Islet precursor cell (in vitro differentiated cells): ENCODE results near the gene SPNS3.

Source experiments
- DNase-seq: peaks from one replicate; pipeline ENCODE4 v3.0.0-alpha.2; 2018

SPNS3 gene

DNA sequence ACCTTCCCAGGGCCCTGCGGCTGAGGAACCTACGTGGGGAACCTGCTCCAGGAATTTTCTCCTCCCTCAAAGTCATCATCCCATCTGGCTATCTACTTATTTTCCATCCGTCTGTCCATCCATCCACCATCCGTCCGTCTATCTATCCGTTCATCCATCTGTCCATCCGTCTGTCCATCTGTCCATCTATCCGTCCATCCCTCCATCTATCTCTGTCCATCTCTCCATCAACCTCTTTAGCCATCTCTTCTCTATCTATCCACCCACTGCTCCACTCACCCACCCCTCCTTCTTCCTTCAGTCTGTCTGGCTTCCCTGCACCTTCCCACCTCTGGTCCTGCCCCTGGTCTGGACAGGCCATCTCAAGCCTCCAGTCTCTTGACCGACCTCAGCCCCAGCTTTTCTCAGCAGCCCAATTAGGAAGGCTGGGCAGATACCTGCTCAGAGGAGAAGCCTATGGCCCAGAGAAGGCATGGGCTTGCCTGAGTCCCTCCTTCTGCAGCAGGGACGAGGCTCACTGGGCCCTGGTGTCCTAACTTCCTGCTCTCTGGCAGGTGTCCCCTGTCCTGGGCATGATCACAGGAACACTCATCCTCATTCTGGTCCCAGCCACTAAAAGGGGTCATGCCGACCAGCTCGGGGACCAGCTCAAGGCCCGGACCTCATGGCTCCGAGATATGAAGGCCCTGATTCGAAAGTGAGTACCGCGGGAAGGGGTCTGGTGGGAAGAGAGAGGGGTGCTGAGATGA is 98.4 kb downstream of the SPNS3 start:
- DNase-seq, result no peak

DNA sequence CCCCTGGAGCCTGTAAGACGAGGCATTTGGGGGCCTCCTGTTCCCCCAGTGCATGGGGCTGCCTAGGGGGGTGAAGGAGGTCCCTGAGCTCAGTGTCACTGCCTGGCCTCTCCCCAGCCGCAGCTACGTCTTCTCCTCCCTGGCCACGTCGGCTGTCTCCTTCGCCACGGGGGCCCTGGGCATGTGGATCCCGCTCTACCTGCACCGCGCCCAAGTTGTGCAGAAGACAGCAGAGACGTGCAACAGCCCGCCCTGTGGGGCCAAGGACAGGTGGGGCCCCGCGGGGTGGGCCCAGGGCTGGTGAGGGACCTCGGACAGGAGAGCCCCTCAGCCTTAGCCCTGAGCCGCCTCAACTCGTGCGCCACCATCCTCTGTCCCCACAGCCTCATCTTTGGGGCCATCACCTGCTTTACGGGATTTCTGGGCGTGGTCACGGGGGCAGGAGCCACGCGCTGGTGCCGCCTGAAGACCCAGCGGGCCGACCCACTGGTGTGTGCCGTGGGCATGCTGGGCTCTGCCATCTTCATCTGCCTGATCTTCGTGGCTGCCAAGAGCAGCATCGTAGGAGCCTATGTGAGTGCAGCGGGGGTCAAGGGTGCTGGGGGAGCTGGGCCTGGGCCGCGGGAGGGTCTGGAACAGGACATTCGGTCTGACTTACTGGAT is 99.3 kb downstream of the SPNS3 start:
- DNase-seq, result no peak

DNA sequence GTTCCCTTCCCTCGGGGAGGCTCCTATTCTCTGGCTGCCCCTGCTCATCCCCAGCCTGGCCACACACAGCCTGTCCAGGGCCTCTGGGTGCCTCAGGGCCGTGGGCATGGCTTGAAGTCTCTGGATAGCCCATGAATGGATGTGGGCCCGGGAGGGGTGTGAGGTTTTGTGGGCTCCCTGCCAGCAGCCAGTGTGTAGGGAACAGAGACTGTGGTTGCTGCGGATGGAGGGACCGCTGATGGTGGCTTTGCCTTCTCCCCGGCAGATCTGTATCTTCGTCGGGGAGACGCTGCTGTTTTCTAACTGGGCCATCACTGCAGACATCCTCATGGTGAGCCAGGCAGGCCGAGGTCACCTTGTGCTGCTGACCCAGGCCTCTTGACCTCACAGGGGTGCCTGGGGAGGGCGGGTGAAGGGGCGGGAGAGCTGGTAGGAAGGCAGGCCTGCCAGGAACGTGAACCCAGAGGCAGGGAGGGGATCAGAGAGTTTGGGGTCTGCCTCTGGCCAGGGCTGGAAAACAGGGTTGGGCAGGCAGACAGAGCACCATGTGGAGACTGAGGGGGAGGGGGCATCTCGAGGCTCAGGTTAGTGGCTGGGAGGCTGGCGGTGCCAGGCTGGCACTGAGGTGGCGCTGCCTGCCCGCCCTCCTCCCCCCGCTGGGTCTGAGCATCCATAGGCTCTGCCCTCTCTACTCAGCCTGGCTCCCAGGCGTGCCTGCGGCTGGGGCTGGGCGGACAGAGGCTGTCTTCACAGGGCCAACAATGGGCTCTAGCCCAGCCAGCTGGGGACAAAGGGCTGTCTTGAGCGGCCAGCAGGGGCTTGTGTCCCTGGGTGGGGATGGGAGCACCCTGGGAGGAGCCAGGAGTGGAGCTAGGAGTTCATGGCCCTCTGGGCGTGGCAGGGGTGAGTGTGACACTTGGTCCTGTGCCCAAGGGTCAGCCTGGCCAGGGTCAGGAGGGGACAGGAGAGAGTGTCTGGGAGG is 100.1 kb downstream of the SPNS3 start:
- DNase-seq, result no peak

DNA sequence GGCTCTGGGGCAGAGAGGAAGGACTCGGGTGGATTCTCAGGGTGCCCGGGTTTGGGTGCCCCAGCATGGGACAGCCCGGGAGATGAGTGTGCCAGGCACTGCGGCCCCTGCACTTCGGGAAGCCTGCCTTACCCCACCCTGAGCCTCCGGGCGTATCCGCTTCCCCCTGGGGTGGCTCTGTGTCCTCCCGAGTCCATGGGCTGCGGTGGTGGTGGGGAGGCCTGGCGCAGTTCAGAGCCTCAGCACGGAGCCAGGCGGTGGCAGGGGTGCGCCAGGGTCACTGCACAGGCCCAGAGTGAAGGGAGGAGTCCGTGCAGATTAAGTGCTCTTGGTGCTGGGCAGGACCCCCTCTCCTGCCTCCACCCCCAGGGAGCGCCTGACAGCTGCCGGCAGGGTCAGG is 100.8 kb downstream of the SPNS3 start:
- no peak for DNase-seq

DNA sequence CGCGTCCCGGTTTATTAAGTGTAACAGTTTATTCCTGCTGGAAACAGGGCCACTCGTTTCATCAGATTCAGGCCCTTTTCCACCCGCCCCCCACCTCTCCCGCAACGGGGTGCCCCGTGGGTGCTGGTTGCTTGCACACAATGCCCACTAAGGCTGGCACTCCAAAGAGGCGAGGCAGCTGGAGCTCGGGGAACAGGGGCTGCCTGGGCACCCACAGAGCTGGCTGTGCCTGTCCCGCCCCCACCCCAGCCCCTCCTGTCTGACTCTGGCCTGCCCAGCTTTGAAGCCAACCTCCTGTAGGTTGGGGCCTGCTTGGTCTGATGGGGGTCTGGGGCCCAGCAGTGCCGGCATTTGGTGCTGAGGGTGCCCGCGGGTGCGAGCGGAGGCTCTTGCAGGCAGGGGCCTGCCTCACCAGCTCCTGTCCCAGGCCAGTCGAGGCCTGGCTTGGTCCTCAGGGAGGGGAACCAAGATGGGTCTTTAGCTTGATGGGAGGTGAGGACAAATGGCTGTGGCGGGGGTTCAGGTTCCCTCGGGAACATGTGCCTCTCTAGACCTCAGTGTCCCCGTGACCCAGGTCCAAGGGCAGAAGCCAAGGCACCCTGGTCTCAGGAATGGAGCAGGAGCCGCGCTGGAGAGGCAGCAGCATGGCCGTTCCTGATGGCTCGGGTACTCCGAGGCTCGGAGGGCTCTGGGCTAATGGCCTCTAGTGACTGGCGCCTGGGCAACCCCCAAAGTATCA is 101.4 kb downstream of the SPNS3 start:
- no peak for DNase-seq

- DNase-seq, result no peak
These were observed 102.0 kb downstream of the SPNS3 start for GRCh38 chr17:4535667-4536258.

DNA sequence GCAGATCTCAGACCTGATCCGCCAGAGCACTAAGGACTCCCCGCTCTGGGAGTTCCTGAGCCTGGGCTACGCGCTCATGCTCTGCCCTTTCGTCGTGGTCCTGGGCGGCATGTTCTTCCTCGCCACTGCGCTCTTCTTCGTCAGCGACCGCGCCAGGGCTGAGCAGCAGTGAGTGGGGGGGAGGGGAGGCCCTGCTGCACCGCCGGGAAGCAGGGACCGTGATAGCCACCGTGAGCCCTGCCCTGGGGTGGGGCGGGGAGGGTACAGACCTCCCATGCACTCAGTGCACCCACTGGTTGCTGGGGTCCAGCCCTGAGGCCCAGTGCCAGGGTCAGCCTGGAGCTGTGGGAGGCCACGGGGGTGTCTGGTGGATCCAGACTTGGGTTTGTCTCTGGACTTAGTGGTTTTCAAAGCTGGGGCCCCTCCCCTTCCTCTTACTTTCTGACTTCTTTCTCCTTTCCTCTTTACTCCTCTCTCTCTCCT is 102.6 kb downstream of the SPNS3 start:
- no peak for DNase-seq

DNA sequence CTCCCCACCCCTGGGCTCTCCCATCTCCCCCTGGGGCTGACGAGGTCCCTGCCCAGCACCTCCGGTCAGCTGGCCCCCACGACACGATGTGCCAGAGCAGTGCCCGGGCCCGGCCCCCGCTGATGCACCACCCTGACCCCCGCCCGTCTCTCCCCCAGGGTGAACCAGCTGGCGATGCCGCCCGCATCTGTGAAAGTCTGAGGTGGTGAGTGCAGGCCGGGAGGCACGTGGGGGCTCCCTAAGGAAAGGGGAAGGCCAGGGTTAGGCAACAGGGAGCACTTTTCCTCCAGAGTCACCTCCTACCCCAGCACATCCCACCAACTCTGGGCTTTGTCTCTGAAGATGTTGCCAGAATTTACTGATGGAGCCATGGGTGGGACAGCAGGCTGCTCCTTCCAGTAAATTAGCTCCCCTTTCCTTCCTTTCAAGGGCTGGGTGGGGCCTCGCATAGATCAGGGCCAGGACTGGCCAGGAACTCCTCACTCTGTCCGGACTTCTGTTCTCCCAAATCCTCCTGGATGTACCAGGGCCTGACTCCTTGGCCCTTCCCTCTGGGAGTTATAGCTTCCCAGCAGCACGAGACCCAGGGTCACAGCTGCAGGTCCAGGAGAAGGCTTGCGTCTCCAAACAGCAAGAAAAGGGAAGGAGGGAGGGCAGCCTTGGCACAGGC is 103.1 kb downstream of the SPNS3 start:
- DNase-seq, result no peak
